ENCODE data around the gene VPS25.

The VPS25 gene

GRCh38 chr17:42744283-42744805 lies 28.9 kb upstream of the VPS25 start (continued):
- no peak for TF ChIP-seq IKZF3 (tag by site-specific recombination; IDR thresholded peaks at IDR 0.05)
- TF ChIP-seq RBAK (tag by site-specific recombination; IDR thresholded peaks at IDR 0.05): no peak
- TF ChIP-seq ZNF658 (tag by site-specific recombination; IDR thresholded peaks at IDR 0.05): no peak
- no peak for TF ChIP-seq ZBTB21 (tag by site-specific recombination; IDR thresholded peaks at IDR 0.05)
- no peak for TF ChIP-seq ZNF670 (tag by site-specific recombination; IDR thresholded peaks at IDR 0.05; ENCODE audit: low read depth)
- TF ChIP-seq SCRT1 (tag by site-specific recombination; IDR thresholded peaks at IDR 0.05; ENCODE audit: borderline replicate concordance): no peak
- TF ChIP-seq ZNF521 (tag by site-specific recombination; IDR thresholded peaks at IDR 0.05): no peak
- no peak for TF ChIP-seq ZNF302 (tag by site-specific recombination; IDR thresholded peaks at IDR 0.05; ENCODE audit: low read depth)
- no peak for TF ChIP-seq ZNF391 (tag by site-specific recombination; IDR thresholded peaks at IDR 0.05; ENCODE audit: borderline replicate concordance, low read depth)
- TF ChIP-seq ZNF146 (tag by site-specific recombination; IDR thresholded peaks at IDR 0.05): no peak
- no peak for TF ChIP-seq ZNF362 (tag by site-specific recombination; IDR thresholded peaks at IDR 0.05)
- TF ChIP-seq ZIC2 (tag by site-specific recombination; IDR thresholded peaks at IDR 0.05): peak; percentile 16; the same call in 1 of the 2 replicates
- no peak for TF ChIP-seq ZNF791 (tag by site-specific recombination; IDR thresholded peaks at IDR 0.05)
- TF ChIP-seq ZNF830 (tag by site-specific recombination; IDR thresholded peaks at IDR 0.05; ENCODE audit: low read depth): no peak
- TF ChIP-seq ZNF792 (tag by site-specific recombination; IDR thresholded peaks at IDR 0.05): no peak
- TF ChIP-seq ZNF596 (tag by site-specific recombination; IDR thresholded peaks at IDR 0.05): no peak
- peak; percentile 90 for TF ChIP-seq ZNF335 (tag by site-specific recombination; conservative IDR thresholded peaks at IDR 0.05)
- TF ChIP-seq ZNF692 (tag by site-specific recombination; IDR thresholded peaks at IDR 0.05): no peak
- no peak for TF ChIP-seq ZNF404 (tag by site-specific recombination; IDR thresholded peaks at IDR 0.05)
- TF ChIP-seq GLIS1 (tag by site-specific recombination; IDR thresholded peaks at IDR 0.05): peak; percentile 50; the same call in 1 of the 2 replicates
- TF ChIP-seq KLF10 (tag by site-specific recombination; IDR thresholded peaks at IDR 0.05): no peak
- TF ChIP-seq ZNF555 (tag by site-specific recombination; conservative IDR thresholded peaks at IDR 0.05): no peak
- peak; percentile 68; the same call in 1 of the 2 replicates for TF ChIP-seq ZBTB10 (tag by site-specific recombination; IDR thresholded peaks at IDR 0.05)
- no peak for TF ChIP-seq ZNF707 (tag by site-specific recombination; IDR thresholded peaks at IDR 0.05)
- no peak for TF ChIP-seq ZNF16 (tag by site-specific recombination; IDR thresholded peaks at IDR 0.05; ENCODE audit: low read depth)
- TF ChIP-seq REST (tag by site-specific recombination; IDR thresholded peaks at IDR 0.05): no peak
